Caki2 (cell line): ENCODE data around the gene SYNJ1. TPM values are rescaled to one million over a fixed set of nuclear protein-coding genes. Genes with fewer than 3 reads are reported as not detected.
A peak's percentile ranks its signal among the peaks of the same experiment; 100 is the strongest.
"Not testable (repeated sequence)": the region's sequence is repeated elsewhere in the genome, so short reads cannot be mapped to it uniquely, and the experiment has no call there.

Experiments
- DNase-seq: peaks from one replicate; pipeline ENCODE4 v3.0.0-alpha.2; 2015; ENCODE audit warnings: low read depth
- in situ Hi-C: cut with HindIII; loops from 2 replicates; pipeline ENCODE4 v1.10.0; 2016; ENCODE audit warnings: low sequenced_read_pairs, low pct_unique_long_range_greater_than_20kb, mixed read lengths
- total RNA-seq: library from RNA; depleted of rRNA; stranded (reverse); fragments of >200 nt; shearing (Covaris generic); gene quantifications from 2 replicates; pipeline ENCODE4 v1.2.3, GENCODE V29; 2014; ENCODE audit warnings: low replicate concordance; rRNA removed

SYNJ1 gene
- 0.58 and 1.6 TPM in 2 replicates for total RNA-seq

- in situ Hi-C loops: no loop called here
- DNase-seq: peak; percentile 96
These were observed at the start of gene SYNJ1 for GRCh38 chr21:32727687-32728455. Gene SYNJ1 (minus strand): TSS chr21:32728013. CDS start chr21:32726895, 1,118 bp downstream.

GRCh38 chr21:32777269-32777668 is 49.5 kb upstream of the SYNJ1 start:
- in situ Hi-C loops: no loop called here
- no peak for DNase-seq

GRCh38 chr21:32776743-32777142 is 48.9 kb upstream of the SYNJ1 start:
- DNase-seq: no peak
- in situ Hi-C loops: no loop called here

GRCh38 chr21:32773048-32773344 is 45.2 kb upstream of the SYNJ1 start:
- DNase-seq, in situ Hi-C loops: not testable (repeated sequence)

- in situ Hi-C loops: no loop called here
- DNase-seq: peak; percentile 24
These were observed 44.7 kb upstream of the SYNJ1 start for GRCh38 chr21:32772281-32773047.

- in situ Hi-C loops: no loop called here
- peak; percentile 30 for DNase-seq
These were observed 43.2 kb upstream of the SYNJ1 start for GRCh38 chr21:32770871-32771523.

GRCh38 chr21:32768530-32768929 is 40.7 kb upstream of the SYNJ1 start:
- DNase-seq: no peak
- in situ Hi-C loops: no loop called here

GRCh38 chr21:32765058-32765457 is 37.2 kb upstream of the SYNJ1 start:
- no peak for DNase-seq
- in situ Hi-C loops: no loop called here

GRCh38 chr21:32764186-32764585 is 36.4 kb upstream of the SYNJ1 start:
- no peak for DNase-seq
- in situ Hi-C loops: no loop called here

GRCh38 chr21:32757804-32758203 is 30.0 kb upstream of the SYNJ1 start:
- no peak for DNase-seq
- in situ Hi-C loops: no loop called here

GRCh38 chr21:32756096-32756495 is 28.3 kb upstream of the SYNJ1 start:
- in situ Hi-C loops: no loop called here
- DNase-seq: no peak

- in situ Hi-C loops: no loop called here
- DNase-seq: no peak
These were observed 26.2 kb upstream of the SYNJ1 start for GRCh38 chr21:32753818-32754585.

GRCh38 chr21:32750405-32750804 is 22.6 kb upstream of the SYNJ1 start:
- DNase-seq: no peak
- in situ Hi-C loops: no loop called here

GRCh38 chr21:32749662-32750061 is 21.8 kb upstream of the SYNJ1 start:
- in situ Hi-C loops: no loop called here
- no peak for DNase-seq

GRCh38 chr21:32748529-32748928 is 20.7 kb upstream of the SYNJ1 start:
- DNase-seq: no peak
- in situ Hi-C loops: no loop called here

- DNase-seq: no peak
- in situ Hi-C loops: no loop called here
These were observed 19.6 kb upstream of the SYNJ1 start for GRCh38 chr21:32747396-32747795.

- in situ Hi-C loops, DNase-seq: not testable (repeated sequence)
These were observed 18.9 kb upstream of the SYNJ1 start for GRCh38 chr21:32746711-32747110.

- no peak for DNase-seq
- in situ Hi-C loops: no loop called here
These were observed 14.6 kb upstream of the SYNJ1 start for GRCh38 chr21:32742396-32742795.
